Progenitor cell of endocrine pancreas (in vitro differentiated cells): ENCODE measurements around the gene BACH2. TPM values are rescaled to one million over a fixed set of nuclear protein-coding genes. Genes with fewer than 3 reads are reported as not detected.

ENCODE experiments used
- DNase-seq: peaks from one replicate; pipeline ENCODE4 v3.0.0; 2021; ENCODE audit warnings: low spot score; ENCODE audit not compliant: unreplicated experiment
- H3K27ac Mint-ChIP-seq: 2 replicates; pipeline ENCODE4 v1.8.0; 2021; ENCODE audit warnings: mild to moderate bottlenecking, moderate library complexity, mixed read lengths
- H3K27me3 Mint-ChIP-seq: 2 replicates; pipeline ENCODE4 v1.8.0; 2021; ENCODE audit warnings: mixed read lengths
- H3K36me3 Mint-ChIP-seq: 2 replicates; pipeline ENCODE4 v1.8.0; 2022; ENCODE audit warnings: mixed read lengths; ENCODE audit not compliant: insufficient read depth
- H3K4me1 Mint-ChIP-seq: 2 replicates; pipeline ENCODE4 v1.8.0; 2021; ENCODE audit warnings: low read depth, mixed read lengths
- H3K4me3 Mint-ChIP-seq: 2 replicates; pipeline ENCODE4 v1.8.0; 2021; ENCODE audit warnings: low read depth, mild to moderate bottlenecking, moderate library complexity, mixed read lengths
- H3K9me3 Mint-ChIP-seq: 2 replicates; pipeline ENCODE4 v1.8.0; 2021; ENCODE audit warnings: low read depth, mixed read lengths
- CTCF ChIP-seq: fragments of 200-600 bp; sonication (generic); IDR thresholded peaks from one replicate; pipeline ENCODE4 v1.5.0; 2021; ENCODE audit warnings: antibody characterized with exemption, mild to moderate bottlenecking; ENCODE audit not compliant: unreplicated experiment
- microRNA-seq: library from miRNA; unstranded; fragments of <30 nt; microRNA quantifications from one replicate; pipeline ENCODE4 v1.1.0, GENCODE V29; 2020; ENCODE audit warnings: borderline number of aligned reads; ENCODE audit not compliant: unreplicated experiment
- total RNA-seq: library from RNA; stranded (reverse); gene quantifications from 2 replicates; pipeline ENCODE4 v1.2.1, GENCODE V29; 2021

The BACH2 gene
- total RNA-seq, 1 donor from 2014 or later: 11.2 TPM

- no peak for TF ChIP-seq CTCF
- no peaks in the 10 kb centered on the region for H3K9me3 Mint-ChIP-seq
- H3K4me3 Mint-ChIP-seq: no peak overlapping the region
- H3K4me1 Mint-ChIP-seq: peaks cover 13% of the 10 kb centered on the region
- peaks cover 3% of the 10 kb centered on the region for H3K27me3 Mint-ChIP-seq
- H3K36me3 Mint-ChIP-seq: no peaks in the 10 kb centered on the region
- DNase-seq: no peak
- no peak overlapping the region for H3K27ac Mint-ChIP-seq
These were observed 409.0 kb downstream of the BACH2 start for GRCh38 chr6:89887452-89888137.

- no peaks in the 10 kb centered on the region for H3K9me3 Mint-ChIP-seq
- DNase-seq: no peak
- no peak overlapping the region for H3K27ac Mint-ChIP-seq
- peaks cover 1% of the 10 kb centered on the region for H3K27me3 Mint-ChIP-seq
- no peaks in the 10 kb centered on the region for H3K36me3 Mint-ChIP-seq
- no peak for TF ChIP-seq CTCF
- no peak overlapping the region for H3K4me3 Mint-ChIP-seq
- peaks cover 10% of the 10 kb centered on the region for H3K4me1 Mint-ChIP-seq
These were observed 410.1 kb downstream of the BACH2 start for GRCh38 chr6:89886378-89887120.

Small RNA genes within 50 kb of the gene (microRNA-seq; reads per million reads assigned to microRNA genes)
- not detected for gene MIR4464
